HG03457 (cell line): ENCODE measurements around the gene MATN3.
"Not testable (repeated sequence)": the region's sequence is repeated elsewhere in the genome, so short reads cannot be mapped to it uniquely, and the experiment has no call there.

Experiments
- ATAC-seq: cut with Tn5 transposase; IDR thresholded peaks from one replicate; pipeline ENCODE4 v1.9.1; 2021; ENCODE audit warnings: moderate number of reproducible peaks; ENCODE audit not compliant: unreplicated experiment

MATN3 gene, protein sequence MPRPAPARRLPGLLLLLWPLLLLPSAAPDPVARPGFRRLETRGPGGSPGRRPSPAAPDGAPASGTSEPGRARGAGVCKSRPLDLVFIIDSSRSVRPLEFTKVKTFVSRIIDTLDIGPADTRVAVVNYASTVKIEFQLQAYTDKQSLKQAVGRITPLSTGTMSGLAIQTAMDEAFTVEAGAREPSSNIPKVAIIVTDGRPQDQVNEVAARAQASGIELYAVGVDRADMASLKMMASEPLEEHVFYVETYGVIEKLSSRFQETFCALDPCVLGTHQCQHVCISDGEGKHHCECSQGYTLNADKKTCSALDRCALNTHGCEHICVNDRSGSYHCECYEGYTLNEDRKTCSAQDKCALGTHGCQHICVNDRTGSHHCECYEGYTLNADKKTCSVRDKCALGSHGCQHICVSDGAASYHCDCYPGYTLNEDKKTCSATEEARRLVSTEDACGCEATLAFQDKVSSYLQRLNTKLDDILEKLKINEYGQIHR

DNA sequence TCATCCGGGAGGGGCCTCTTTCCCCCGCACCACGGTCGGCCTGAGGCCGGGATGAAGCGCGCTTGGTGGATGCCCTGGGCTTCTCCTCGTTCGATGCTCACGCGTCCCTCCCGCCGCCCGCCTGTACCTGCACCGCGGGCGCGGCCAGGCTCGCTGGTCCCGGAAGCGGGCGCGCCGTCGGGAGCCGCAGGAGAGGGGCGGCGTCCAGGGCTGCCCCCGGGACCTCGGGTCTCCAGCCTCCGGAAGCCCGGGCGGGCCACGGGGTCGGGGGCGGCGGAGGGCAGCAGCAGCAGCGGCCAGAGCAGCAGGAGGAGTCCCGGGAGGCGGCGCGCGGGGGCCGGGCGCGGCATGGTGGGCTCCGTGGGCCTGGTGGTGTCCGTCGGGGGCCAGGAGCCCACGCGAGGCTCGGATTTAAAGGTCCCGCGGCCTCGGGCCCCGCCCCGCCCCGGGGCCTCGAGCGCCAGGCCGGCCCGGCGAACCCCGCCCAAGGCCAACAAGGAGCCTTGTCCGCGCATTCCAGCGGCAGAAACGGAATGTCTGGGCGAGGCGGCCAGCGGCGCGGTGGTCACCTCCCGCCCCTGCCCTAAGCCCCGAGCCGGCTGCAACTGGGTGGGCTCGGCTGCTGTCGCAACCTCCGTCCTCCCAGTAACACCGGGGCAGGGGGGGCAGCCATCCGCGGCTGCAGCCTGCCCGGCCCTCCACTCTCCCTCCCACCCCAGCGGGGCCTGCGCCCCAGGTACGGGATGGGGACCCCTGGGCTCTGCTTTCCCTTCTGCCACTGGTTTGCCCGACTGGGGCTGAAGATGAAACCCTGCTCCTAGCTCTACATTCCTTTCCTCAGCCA, at the start of gene MATN3:
TSS of gene MATN3 (minus strand) at position 387 of the 844 bp plus-strand sequence. CDS start at position 350, 37 bp downstream.
- no peak for ATAC-seq

DNA sequence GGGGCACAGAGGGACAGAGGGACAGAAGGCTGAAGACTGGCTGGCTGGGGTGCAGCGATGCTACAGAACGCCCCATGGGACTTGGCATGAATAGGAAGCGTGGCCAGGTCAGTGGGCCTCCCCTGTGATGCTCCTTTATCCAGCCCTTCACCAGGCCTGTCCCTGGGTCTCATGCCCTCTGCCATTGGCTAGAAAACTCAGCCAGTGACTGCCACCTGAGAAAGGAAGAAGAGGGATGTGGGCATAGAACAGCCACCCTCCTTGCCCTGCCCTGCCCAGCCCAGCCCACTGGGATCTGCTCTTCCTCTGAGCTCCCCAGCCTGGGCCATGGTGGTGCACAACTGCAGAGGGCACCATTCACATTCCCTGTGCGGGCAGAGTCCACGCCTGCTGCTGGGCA, 49.5 kb upstream of the MATN3 start:
- no peak for ATAC-seq

DNA sequence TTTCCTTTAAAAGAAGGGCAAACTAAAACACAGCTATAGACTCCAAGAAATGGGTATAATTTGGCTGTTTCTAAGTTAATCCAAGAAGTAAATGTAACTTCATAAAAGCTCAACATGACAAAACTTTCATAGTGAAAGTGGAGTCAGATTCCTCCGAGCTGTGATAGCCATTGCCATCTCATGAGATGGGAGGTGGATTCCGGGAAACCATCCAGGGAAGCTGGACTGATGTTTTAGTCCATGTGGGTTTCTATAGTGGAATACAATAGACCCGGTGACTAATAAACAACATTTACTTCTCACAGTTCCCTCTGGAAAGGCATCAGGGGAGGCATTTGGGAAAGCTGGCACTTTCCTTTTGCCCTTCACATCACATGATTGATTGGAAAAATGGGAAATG, 49.0 kb upstream of the MATN3 start:
- no peak for ATAC-seq

DNA sequence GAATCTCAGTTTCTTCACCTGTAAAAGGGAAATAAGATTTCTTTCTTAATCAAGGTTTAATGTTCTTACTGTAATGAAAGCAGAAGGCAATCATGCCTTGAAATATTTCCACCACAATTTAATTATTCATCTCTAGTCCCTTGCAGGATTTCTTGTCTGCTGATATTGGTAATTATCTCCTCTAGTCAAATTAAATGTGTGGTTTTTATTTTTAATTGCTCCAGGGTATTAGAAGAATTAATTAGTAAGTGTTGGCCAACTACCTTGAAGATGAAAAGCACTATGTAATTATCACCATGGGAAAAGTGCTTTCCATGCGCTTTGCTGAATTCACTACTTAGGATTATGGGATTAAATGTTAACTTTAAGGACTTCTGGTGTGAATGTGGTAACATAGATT, 47.6 kb upstream of the MATN3 start:
- no peak for ATAC-seq

DNA sequence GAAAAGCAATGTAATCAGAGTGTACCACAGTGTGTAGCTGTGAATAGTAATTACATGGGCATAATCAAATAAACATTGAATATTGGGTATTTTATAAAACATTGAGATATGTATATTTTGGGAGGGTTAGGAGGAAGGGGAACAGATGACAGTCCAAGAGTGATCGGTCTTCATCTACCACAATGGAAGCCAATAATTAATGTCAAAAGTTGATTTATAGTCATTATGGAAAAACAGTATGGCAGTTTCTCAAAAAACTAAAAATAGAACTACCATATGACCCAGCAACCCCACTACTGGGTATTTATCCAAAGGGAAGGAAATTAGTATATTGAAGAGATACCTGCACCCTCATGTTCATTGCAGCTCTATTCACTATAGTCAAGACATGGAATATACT, 44.8 kb upstream of the MATN3 start:
- no peak for ATAC-seq

DNA sequence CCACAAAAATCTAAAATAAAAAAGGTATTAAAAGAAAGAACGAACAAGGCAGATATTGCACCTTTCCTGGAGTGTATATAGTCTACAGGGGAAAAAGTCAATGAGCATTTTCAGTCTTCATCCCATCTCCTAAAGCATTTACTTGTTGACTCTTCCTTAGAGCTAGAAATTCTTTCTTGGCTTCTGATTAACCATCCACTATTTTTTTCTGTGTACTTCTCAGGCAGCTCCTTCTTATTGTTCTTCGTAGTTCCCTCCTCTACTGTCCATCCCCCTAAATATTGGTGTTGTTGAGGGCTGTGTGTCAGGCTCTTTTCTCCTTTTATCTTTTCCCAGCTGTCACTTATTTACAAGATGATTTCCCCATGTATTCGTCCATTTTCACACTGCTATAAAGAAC, 42.5 kb upstream of the MATN3 start:
- ATAC-seq, result no peak

DNA sequence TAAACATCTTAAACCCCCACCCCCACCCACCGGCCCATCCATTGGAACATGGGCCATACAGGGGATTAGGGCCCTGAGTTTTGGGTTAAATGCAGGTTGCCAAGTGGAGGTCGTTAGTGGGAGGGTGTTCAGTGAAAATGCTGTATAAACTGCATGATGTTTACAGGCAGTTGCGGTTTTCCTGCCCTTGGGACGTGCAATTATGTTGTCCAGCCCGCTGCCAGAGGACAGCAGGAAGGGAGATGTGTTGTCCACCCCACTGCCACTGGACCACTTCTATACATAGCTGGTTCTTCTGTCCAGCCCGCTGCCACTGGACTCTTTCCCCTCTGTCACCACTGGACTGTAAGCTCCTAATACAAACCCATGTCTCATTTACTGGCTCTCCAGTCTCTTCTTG, 41.7 kb upstream of the MATN3 start:
- ATAC-seq, result no peak

DNA sequence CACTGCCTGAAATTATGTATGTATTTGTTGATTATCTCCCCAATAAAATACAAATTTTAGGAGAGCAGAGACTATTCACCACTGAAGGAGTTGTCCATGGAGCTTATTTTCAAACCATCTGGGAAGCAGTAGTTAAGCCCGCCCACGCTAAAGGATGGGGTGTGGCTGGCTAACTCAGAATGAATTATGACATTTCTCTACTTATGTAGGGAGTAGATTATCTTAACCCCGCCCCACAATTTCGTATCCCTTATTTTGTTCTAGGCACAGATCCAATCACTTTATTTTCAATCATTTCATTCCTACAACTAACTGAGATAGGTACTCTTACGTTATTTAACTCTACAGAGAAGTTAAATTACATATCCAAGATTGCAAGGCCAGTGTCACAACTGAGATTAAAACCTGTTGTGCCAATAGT, 40.4 kb upstream of the MATN3 start:
- ATAC-seq, result no peak

DNA sequence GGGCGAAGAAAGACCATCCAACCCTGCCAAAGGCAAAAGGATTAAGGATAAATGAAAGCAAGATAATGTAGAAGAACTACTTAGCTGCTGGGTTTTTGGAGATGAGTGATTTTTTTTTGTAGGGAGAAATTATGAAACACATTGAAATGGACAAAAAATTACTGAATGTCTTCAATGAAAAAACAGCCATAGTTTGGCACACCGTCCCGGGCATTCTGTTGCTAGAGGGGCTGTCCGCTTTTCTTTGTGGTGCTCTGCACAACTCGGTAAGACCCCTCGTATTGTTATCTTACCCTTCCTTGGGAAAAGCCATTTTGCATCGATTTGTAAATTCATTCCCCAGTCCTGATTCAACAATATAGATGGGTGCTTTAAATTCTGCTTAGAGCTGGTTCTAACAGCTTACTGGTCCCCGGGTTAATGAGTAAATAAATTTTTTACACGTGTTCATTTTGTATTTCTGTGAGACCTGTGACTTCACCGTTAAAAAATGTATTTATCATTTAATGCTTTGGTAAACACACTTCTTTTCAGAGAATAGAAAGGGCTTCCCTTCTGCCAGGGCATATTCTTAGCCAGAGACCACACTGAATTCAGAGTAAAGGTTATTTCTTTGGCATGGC, 39.9 kb upstream of the MATN3 start:
- ATAC-seq, result no peak

DNA sequence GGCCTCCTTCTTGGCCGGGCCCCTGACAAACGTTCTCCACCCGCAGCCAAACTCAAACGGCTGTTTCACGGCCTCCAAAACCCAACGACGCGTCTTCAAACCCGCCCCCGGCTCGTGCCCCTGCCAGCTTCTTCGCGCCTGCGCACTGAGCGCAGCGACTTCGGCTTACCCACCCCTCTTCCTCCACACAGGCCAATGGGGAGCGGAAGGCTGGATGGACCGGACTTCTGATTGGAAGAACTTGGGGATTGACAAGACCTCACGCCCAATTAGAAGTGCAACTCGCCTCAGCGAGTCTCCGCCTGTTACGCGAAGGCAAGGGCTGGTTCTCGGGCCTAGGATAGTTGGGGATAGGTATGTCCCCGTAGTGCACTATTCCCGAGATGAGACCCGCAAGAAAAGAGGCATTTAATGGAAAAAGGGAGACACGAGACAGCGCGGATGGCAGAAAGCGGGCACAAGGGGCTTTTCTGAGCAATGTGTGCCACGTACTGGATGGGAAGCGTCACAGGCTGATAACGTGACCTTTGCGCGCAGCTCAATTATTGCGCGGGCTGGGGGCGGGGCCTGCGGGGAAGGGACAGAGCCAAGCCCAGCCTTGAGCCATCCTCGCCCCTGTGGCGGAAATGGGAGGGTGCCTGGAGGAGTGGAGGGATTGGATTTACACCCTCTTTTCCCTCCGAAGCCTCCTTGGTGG, 39.2 kb upstream of the MATN3 start, which contains the start of gene LAPTM4A:
TSS of gene LAPTM4A (minus strand) at position 97 of the 697 bp plus-strand sequence. CDS start 108 bp downstream, outside the sequence.
- ATAC-seq, result peak; percentile 94

DNA sequence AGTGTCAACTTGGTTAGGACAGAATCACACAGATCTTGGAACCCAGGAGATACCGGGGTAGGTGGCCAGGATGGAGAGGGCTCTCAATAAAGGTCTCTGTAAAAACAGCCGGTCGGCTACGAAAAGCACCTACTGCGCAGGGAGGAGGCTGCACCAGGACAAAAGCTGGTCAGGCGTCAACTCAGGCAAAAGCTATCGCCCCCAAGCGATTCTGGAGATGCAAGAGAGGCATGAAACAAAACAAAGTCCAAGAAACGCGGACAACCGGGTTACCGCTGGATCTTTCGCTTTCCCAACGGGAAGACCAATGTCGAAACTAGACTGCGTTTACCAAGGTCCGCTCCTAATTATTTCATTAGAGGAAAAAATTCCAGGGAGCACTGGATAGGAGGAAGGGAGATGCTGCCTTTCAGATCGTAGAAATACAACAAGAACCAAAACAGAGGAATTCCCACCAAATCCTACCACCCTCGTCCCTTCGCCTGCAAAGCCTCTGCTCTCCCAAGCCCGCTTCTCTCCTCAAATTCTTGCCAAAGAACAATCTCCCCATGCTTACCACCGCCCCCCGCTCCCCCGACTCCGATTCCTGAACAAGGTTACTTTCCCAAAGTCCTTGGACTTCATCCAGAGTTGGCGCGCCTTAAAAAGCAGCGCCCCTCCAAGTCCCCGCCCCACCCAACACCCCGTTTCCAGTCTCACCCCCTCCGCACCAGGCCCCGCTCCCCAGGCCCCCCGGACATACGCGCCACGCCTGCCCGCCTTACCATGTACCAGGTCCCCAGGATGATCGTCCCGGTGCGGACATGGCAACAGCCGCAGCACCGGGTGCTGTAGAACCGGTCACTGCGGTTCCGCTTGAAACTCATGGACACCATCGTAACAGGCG, 38.4 kb upstream of the MATN3 start:
- peak; percentile 5 for ATAC-seq

DNA sequence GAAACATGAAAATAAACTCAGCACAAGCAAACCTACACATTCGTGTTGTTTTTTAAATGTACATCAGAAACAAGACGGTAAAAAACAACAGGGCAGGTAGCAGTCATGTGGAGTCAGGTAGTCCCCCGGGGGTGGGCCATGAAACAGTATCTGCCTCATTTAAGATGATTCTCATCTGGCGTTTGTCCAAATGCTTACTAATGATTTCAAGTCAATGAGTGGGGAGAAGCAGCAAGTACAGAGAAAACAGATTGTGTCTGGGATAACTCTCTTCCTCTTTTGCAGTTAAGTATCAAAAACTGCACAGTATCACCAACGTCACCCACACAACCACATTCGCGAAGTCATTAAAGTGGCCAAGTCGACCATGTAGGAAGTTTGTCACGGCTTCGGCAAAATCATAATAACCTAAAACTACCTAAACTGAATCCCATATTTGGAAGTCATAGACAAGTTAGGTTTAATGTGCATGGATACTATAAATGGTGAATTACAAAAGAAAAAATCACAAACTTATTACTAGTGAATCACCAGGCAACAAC, 37.7 kb upstream of the MATN3 start:
- no peak for ATAC-seq

DNA sequence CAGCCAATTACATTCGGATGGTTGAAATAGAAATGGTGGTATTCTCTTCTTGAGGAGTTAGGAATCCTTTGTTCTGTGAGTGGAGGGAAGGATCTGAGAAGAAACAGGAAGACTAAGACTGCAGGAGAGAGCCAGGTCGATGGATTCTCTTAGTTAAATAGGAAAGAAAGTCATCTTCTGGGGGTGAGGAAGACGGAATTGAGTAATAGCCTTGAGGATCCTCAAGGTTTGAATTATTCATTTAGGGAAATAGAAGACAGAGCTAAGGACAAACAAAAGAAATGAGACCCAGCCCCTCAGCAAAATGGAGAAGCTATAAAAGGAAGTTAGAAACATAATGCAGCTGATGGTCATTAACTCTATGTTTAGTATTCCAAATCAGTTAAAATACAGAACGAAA, 37.2 kb upstream of the MATN3 start:
- no peak for ATAC-seq

DNA sequence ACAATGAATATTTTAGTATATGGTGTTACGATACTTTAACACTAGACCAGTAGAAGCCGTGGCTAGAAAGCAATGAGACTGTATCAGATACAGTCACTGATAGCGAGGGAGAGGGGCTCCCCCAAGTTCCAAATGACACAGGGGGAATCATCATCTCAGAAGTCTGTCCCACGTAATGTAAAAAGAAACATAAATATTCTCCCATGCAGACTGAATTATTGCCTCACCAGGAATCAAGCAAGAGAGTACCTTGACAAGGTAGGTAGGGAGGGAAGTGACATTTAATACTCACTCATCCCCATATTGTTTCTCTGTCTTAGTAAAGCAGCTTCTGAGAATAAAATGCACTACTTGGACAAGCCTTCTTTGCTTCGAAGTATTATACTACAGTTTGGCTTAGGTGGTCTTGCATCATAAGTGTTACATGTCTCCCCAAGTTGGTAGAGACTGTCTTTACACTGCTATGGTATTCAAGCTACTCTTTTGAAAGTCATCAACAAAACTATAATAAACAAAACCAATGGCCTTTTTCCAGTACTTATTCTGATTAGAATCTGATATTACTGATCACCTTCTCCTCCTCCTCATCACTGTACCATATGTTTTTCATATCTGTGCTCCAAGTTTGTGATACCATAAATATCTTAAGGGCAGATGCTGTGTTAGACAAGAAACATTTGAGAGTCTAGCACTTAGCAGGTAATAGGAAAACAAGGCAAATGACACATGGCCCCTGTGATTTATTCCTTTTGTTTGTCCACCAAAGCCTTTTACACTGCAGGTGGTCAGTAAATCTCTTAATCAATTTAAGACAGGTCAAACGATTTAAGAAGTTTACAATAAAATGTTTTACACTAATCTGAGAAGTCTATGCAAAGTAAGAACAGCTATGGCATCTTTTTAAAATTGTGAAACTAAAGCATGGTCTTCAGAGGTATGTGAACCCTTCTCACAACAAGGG, 36.3 kb upstream of the MATN3 start:
- ATAC-seq, result no peak

DNA sequence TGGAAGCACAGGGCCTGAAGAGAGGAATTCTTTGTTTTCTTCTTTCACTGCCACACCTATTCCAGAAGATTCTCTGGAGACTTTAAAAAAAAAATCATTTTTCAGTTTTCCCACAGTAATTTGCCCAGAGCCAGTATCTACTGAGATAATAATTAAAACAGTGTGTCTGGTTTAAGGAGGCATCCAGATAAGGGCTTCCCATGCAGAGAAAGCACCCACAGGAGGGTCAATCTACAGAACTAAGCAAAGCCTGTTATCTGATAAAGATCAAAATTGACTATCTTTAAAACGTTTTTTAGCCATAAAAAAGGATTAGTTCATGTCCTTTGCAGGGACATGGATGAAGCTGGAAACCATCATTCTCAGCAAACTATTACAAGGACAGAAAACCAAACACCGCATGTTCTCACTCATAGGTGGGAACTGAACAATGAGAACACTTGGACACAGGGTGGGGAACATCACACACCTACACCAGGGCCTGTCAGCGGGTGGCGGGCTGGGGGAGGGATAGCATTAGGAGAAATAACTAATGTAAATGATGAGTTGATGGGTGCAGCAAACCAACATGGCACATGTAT, 33.3 kb upstream of the MATN3 start:
- ATAC-seq, result not testable (repeated sequence)

DNA sequence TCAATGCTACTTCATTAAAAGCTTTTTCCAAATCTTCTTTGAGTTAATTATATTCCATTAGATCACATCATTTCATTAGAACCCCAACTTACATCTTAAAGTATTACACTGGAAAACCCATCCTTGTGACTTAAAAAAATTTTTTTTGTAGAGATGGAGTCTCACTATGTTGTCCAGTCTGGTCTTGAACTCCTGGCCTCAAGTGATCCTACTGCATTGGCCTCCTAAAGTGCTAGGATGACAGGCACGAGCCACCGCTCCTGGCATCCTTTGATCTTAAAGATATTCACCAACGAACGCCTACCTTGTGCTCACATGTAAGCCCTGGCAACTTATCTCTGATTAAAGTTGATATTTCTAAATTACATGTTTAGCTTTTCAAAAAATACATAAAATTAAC, 32.3 kb upstream of the MATN3 start:
- ATAC-seq, result no peak

DNA sequence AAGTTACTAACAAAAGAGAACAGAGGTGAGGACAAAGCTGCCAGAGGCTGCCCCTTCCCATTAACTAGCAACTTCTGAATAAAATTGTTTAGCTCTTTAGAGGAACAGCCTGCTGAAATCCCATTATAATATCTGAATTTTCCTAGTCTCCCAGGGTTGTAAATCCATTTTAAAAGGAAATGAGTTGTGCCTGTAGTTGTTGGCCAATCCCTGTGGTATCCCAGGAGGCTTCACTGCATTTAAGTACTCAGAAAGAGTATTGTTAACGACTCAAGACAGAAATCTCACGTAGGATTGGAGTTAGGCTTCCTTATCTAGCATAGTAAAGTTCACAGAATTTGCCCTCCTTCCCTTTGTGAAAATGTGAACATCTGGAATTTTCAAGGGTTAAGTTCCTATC, 30.1 kb upstream of the MATN3 start:
- ATAC-seq, result no peak
